ENCODE data around the gene PCDHB5.

DNA sequence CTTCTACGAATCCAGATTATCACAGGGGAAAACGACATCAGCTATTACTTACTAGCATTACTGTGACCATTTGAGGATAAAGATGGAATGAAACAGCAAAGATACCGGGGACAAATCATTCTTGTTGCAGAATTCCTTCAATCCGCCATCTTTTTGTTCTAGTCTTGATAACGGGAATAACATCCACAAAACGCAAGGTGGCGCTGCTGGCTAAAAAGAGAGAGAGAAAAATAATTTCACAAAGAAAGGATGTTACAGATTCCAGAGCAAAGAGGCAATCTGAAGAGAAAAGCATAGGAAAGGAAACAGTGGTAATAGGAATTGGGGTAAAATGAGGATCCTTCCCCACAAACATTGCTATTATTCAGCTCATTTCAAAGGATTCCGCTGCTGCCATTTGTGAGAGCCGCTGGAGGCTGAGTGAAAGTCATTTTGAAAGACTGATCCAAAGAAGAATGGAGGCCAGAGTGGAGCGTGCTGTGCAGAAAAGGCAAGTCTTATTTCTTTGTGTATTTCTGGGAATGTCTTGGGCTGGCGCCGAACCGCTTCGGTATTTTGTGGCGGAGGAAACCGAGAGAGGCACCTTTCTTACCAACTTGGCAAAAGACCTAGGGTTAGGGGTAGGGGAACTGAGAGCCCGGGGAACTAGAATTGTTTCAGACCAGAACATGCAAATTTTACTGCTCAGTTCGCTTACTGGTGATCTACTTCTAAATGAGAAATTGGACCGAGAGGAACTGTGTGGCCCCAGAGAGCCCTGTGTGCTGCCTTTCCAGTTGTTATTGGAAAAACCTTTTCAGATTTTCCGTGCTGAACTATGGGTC, 37.6 kb downstream of the PCDHB5 start, which contains the start of gene PCDHB7:
- TF ChIP-seq, protein P1, sequence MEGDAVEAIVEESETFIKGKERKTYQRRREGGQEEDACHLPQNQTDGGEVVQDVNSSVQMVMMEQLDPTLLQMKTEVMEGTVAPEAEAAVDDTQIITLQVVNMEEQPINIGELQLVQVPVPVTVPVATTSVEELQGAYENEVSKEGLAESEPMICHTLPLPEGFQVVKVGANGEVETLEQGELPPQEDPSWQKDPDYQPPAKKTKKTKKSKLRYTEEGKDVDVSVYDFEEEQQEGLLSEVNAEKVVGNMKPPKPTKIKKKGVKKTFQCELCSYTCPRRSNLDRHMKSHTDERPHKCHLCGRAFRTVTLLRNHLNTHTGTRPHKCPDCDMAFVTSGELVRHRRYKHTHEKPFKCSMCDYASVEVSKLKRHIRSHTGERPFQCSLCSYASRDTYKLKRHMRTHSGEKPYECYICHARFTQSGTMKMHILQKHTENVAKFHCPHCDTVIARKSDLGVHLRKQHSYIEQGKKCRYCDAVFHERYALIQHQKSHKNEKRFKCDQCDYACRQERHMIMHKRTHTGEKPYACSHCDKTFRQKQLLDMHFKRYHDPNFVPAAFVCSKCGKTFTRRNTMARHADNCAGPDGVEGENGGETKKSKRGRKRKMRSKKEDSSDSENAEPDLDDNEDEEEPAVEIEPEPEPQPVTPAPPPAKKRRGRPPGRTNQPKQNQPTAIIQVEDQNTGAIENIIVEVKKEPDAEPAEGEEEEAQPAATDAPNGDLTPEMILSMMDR (IDR thresholded peaks at IDR 0.05; ENCODE audit: low read length), result peak; percentile 83
- no peak for TF ChIP-seq EZH2 (optimal IDR thresholded peaks at IDR 0.05; ENCODE audit: low read depth, low read length)
